Cardiac septum (tissue), 1 donor: ENCODE data around the gene CRISPLD2. TPM values are rescaled to one million over a fixed set of nuclear protein-coding genes. Genes with fewer than 3 reads are reported as not detected.
"Not testable (repeated sequence)": the region's sequence is repeated elsewhere in the genome, so short reads cannot be mapped to it uniquely, and the experiment has no call there.

Experiments used
- DNase-seq: peaks from one replicate; pipeline ENCODE4 v3.0.0-alpha.2; 2020; ENCODE audit warnings: low spot score
- intact Hi-C: fragments of 100-400 bp; cut with DNase I; formaldehyde crosslinking; loops from one replicate; pipeline ENCODE4 v1.14.0; 2022
- total RNA-seq: library from RNA; stranded (reverse); fragmentation: NEBNext Ultra II Directional; extraction: Animal tissue kit (Norgen Biotek cat#: 25700); gene quantifications from one replicate; pipeline ENCODE4 v1.2.1, GENCODE V29; 2021
- donor health status: DM: no; HTN: no; CAD: no.

The CRISPLD2 gene
- total RNA-seq, 1 donor from 2014 or later: 16.3 TPM

DNA sequence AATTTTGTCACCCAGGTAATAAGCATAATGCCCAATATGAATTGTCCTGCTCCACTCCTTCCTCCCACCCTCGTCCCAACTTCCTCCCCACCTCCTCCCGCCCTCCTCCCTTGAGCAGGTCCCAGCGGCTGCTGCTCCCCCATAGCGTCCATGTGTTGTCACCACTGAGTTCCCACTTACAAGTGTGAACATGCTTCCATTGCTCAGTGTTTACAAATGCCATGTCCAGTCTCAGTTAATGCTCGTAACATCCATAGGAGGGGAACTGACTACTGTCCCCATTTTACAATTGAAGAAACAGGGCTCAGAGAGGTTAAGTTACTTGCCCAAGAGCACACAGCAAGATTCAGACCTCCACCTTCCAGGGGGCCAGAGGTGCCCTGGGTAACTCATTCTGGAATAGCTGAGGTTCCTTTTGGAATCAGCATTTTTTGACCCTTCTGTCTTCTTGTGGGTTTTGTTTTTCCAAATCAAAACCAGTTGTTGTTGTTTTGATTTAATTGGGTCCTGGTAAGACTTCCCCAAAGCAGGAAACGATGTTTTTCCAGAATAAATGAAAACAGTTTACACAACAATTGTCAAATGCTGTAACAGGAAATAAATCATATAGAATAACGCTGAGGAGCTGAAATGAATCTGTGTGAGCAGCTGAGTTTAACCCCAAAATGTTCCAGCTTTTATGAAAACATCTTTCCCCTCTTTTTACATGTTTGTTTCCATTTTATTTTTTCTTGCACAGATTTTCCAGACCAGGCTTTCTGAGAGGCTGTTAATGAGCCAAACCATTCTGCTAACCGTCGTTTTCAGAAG is 117.6 kb downstream of the CRISPLD2 start:
- intact Hi-C loops: no loop called here
- no peak for DNase-seq

DNA sequence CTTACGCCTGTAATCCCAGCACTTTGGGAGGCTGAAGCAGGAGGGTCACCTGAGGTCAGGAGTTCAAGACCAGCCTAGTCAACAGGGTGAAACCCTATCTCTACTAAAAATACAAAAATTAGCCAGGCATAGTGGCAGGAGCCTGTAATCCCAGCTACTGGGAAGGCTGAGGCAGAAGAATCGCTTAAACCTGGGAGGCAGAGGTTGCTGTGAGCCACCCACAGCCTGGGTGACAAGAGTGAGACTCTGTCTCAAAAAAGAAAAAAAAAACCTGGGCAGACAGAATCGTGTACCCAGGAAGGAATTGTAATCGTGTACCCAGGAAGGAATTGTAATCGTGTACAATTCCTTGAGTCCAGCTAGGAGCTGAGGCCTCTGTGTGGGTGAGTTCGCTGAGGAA is 118.8 kb downstream of the CRISPLD2 start:
- intact Hi-C loops, DNase-seq: not testable (repeated sequence)

DNA sequence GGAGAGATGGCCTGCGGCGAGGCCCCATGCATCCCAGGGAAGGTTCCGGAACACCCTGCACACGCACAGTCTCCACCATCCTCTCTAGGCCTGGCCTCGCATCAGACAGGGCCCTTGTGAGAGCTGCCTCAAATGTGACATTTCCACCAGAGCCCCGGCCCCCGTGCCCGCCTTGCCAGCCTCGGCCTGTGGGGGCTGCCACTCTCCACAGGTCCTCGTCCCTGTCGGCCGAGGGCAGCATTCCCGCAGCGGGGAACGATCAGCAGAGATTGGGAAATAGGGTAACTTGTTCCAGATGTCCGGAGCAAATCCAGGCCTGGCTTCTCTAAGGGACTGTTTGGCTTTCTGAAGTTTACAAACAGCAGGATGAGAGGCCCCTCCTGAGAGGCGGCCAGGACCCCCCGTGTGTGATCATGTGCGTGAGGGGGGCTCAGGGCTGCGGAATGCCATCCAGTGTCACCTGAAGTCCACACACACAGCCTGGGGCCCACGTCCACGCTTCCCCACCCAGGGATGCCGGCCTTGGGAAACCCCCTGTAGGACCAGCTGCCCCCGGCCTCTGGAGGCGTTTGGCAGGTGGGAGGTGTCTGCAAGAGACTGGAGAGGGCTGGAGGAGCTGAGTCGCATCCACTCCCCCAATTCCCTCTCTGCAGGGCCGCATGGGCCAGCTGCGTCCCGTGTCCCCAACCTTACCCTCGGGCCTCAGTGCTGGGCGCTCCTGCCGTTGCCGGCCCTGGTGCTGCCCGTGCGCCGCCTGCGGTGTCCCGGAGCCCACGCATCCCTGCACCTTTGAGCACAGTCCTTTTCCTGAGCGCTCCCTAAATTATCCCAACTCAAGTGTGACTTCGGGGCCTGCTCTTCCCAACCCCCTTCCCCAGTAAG is 121.1 kb downstream of the CRISPLD2 start:
- DNase-seq: no peak
- intact Hi-C loops: no loop called here

DNA sequence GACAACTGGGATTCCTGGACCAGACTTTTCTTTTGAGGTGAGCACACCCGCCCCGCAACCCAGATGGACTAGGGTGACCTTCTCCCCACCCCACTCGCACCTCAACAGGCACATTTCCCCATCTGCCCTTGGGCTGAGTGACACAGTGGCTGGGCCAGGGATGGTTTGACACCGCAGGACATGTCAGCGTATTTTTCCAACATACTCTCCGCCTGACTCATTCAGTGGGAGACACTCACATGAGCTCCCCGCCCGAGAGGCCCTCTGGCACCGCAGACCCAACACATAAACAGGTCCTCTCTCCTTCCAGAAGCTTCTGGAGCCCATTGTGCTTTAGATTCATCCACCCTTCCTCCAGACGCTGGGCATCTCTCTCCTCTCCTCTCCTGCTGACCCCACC is 122.1 kb downstream of the CRISPLD2 start:
- intact Hi-C loops: no loop called here
- DNase-seq: no peak

DNA sequence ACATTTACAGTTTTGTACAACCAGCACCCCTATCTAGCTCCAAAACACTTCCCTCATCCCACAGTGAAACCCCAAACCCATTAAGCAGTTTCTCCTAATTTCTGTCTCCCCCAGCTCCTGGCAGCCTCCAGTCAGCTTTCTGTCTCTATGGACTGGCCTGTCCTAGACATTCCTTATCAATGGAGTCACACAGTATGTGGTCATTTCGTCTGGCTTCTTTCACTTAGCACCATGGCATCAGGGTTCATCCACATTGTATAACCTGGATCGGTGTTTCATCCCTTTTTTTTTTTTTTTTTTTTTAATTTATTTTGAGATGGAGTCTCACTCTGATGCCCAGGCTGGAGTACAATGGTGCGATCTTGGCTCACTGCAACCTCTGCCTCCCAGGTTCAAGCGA is 123.0 kb downstream of the CRISPLD2 start:
- intact Hi-C loops: no loop called here
- no peak for DNase-seq

DNA sequence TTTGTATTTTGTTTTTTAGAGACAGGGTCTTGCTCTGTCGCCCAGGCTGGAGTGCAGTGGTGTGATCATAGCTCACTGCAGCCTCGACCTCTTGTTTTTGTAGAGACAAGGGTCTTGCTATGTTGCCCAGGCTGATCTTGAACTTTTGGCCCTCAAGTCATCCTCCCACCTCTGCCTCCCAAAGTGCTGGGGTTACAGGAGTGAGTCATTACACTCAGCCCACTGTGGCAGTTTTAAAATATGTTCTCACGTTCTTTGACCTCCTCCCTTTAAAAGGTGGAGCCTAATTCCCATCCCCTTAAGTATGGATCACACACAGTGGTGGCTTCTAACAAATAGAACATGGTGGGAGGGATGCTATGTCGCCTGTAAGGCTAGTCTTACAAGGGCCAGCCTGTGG is 123.8 kb downstream of the CRISPLD2 start:
- intact Hi-C loops: no loop called here

DNA sequence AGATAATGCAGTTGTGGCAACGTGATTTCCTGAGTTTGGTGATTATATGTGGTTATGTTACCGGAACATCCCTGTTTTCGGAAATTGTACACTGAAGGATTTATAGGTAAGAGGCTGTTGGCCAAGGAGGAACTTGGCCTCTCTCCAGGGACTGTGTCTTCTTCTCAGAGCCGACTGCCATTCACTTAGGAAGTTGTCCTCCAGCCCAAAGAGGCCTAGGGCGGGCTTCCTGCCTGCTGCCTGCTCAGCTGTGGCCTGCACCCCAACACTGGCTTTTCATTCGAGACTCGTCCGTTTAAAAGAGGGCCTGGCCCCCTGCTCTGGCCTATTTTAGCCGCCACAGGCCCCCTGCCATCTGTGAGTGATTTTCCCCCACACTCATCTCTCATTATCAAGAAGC is 127.2 kb downstream of the CRISPLD2 start:
- intact Hi-C loops: no loop called here
- DNase-seq: no peak

More for the DNA sequence above, 123.8 kb downstream of the CRISPLD2 start:
- DNase-seq: no peak

DNA sequence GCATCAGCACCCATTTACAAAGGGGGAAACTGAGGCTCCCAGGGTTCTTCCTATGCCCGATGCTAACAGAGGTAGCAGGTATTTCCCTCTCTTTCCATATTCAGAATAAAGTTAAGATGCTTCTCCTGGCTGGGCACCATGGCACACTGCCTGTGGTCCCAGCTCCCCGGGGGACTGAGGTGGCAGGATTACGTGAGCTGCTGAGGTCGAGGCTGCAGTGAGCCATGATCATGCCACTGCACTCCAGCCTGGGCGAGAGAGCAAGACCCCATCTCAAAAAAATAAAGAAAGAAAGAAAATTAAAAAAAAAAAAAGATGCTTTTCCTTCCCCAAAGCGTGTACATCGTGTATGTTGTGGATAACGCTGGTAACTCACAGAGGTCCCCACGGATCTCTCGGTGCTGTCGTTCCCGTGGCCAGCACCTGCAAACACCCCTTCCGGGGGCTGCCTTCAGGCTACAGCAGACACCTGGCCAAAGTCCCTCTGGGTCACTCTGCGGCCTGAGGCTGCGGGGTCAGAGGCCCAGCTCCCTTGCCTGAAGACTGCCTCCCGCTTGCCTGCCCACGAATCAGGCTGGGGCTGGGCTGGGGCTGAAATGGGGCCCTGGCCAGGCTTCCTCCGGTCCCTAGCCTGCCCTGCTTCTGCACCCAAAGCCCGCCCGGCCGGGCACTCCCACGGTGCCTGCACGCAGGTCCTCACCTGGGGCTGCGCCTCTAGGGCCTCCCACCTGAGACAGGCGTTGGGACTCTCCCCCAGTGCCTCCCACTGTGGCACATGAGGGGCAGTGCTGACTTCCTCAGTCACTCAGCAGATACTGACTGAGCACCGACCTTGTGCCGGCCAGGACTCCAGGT is 128.4 kb downstream of the CRISPLD2 start:
- intact Hi-C loops: no loop called here
- no peak for DNase-seq

DNA sequence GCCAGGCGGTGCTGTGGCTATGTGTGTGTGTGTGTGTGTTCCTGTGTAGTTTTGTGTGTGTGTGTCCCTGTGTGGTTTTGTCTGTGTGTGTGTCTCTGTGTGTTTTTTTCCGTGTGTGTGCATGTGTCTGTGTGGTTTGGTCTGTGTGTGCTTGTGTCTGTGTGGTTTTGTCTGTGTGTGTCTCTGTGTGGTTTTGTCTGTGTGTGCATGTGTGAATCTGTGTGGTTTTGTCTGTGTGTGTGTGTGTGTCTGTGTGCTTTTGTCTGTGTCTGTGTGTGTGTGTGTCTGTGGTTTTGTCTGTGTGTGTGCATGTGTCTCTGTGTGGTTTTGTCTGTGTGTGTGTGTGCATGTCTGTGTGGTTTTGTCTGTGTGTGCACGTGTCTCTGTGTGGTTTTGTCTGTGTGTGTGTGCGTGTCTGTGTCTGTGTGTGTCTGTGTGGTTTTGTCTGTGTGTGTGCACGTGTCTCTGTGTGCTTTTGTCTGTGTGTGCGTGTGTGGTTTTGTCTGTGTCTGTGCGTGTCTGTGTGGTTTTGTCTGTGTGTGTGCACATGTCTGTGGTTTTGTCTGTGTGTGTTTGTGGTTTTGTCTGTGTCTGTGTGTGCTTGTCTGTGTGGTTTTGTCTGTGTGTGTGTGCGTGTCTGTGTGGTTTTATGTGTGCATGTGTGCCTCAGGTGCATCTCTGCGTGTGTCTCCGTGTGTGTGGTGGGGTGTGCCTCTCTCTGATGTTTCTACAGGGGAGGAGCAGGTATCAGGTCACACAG is 129.2 kb downstream of the CRISPLD2 start:
- intact Hi-C loops: no loop called here
- no peak for DNase-seq

DNA sequence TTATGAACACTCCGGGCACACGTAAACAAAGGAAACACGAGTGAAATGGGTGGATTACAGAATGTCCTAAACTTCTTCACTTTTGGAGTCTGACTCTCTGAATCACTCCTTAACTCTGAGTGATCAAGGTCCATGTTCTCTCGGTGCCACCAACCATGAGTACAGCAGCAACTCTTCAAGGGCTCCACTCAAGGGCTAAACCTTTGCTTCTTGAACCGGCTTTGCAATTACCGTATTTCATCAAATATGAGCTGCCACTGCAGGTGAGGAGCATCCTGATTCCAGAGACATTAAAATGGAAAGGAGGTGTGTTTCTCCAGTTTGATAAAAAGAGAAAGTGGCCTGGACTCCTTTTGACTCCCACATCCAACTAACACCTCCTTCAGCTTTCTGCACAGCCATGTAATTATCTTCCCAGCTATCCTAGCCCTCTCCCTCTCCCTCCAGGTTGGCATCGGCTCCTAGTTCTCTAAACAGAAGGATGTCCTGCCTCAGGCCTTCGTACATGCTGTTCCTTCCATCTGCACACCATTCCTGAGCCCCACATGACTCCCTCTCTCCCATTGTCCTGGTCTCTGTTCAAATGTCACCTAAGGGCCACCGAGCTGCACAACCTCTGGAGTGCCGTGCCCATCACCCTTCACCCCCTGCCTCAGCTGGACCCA is 130.1 kb downstream of the CRISPLD2 start:
- intact Hi-C loops: loop anchor here (5.0 kb wide), 1 partner anchor 198 kb away; no protein-coding TSS in a partner anchor
- DNase-seq: no peak

DNA sequence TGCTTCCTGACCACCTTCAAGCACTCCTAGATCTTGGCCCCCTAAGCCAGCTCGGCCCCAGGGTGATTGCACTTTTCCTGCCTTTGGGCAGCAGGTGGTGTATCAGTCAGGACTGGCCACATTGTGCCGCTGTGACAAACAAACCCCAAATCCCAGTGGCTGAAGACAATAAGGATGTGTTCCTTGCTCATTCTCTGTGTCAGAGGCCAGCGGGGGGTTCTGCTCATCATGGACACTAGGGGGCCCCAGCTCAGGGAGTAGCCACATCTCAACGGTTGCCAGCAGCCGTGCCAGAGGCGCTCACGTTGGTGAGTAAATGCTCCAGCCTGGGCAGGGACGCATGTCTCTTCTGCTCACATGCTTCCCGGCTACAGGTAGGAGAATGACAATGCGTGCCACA is 131.1 kb downstream of the CRISPLD2 start:
- no peak for DNase-seq
- intact Hi-C loops: loop anchor here (5.0 kb wide), 1 partner anchor 199 kb away; no protein-coding TSS in a partner anchor

DNA sequence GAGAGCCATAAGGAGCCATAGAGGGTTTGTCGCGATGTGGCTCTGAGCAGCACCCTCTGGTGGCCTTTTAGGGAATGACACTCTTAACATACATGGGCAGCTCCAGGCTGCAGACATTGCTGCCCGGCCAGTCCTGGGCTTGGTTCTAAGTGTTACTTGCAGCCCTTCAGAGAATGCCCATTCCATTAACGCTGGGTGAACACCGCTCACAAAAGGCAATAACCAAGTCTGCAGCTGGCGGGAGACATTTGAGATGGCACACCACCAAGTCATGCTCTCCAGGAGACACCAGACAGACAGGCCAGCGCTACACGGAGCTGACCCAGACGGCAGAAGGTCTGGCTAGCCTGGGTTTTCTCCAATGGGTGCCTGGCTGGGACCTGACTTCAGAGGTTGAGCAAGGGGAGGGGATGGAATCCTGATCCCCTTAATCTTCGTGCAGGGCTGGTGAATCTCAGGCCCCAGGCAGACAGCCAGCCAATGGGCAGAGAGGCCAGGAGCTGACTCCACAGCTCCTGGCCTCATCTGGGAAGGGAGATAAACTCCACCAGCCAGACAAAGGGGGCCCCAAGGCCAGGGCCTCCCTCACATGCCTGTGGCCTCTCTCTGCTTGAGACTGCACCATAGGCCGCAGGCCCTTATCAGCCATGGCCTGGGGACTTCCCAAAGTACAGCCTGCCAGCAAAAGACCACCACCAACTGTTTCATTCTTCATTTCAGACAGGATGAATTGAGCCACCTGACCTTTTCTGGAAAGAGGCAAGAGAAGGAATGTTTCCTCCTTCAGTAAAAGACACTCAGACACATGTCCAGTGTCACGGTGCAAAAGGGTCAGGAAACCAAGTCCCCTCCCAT is 132.8 kb downstream of the CRISPLD2 start:
- intact Hi-C loops: loop anchor here (2.0 to 5.0 kb wide), 2 partner anchors 20 to 200 kb away; no protein-coding TSS in a partner anchor
- DNase-seq: peak; percentile 86

DNA sequence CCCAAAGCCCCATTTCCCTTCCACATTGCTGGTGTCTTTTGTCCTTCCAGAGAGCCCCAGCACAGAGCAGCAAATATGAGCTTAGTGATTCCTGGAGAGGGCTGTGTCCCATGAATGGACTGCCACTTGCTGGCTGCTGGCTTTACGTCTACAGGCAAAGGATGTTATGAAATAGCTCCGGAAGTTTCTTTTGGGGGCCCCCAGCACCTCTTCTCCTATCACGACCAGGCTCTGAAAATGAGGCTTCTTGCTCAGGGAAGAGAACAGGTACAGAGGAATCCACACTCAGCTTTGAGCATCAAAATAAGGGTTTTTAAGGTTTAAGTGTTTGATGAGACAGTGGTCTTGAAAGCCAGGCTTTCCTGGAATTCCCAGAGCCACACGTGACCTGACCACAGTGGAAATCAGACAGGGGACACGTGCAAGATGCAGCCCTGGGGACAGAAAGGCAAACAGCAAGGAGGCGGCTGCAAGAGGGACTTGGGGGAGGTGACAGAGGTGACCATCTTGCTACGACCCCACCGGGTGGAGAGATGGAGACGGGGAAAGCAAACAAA is 133.5 kb downstream of the CRISPLD2 start:
- DNase-seq: no peak
- intact Hi-C loops: loop anchor here (2.0 to 5.0 kb wide), 2 partner anchors 20 to 201 kb away; no protein-coding TSS in a partner anchor

DNA sequence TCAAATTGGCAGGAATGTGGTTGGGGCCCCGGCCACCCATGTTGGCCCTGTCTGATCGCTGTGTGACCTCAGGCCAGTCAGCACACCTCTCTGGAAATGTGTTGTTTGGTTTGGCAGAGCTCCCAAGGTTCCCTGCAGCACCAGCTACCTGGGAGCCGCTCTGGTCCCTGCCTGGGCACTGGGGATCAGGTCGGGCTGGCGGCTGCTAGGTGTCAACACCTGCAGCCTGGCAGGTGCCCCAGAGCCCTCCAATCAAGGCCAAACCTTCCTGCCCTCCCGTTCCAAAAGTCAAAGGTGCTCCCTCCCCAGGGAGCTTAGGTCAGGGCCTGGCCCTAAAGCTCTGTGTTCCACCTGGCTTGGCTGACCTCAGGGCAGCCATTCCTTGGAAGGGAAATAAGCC is 135.6 kb downstream of the CRISPLD2 start:
- intact Hi-C loops: no loop called here
- no peak for DNase-seq

DNA sequence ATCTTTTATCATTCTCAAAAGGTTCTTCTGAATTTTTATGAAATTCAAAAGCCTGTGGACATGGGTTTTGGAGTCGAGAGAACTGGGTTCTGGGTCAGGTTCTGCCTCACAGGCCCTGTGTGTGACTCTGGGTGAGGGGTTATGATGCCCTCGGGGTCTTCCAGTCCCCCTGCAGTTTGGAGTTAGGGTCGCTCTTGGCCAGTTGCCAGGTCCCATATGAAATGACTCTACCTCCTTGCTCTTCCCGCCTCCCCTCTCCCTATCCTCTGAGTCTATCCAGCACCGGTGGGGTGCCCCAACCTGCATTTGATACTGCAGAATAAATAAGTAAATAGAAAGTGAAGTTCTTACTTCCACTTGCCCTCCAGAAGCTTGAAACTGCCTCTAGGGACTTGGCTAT is 137.4 kb downstream of the CRISPLD2 start:
- no peak for DNase-seq
- intact Hi-C loops: no loop called here

DNA sequence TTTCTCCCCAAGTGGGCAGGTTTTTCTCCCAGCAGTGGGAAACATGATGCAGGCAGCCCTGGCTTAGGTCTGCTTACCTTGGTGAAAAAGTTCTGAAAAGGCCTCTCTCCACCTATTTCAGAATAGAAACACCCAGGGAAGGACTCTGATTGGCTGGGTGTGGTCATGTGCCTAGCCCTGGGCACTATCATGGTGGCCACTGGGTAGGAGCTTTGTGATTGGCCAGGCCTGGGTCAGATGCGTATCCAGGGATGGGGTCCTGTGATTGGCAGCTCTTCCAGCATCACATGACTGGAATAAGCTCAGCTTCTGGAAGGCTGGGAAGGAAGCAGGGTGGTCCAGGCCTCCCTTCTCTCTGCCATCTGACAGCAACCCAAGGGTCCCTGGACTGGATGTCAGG is 138.0 kb downstream of the CRISPLD2 start:
- intact Hi-C loops: no loop called here
- no peak for DNase-seq
